Measurements from ENCODE around the gene RASA3. TPM values are rescaled to one million over a fixed set of nuclear protein-coding genes. Genes with fewer than 3 reads are reported as not detected.

RASA3 gene
- polyA plus RNA-seq, 3 donors: 9.0 to 32.6 (median 16.6) TPM

- H3K9me3 Mint-ChIP-seq: peaks cover 0 to 3% (median 2%) of the 10 kb centered on the region in 7 donors
- H3K4me1 ChIP-seq (ENCODE audit: control insufficient read depth in 1 of 2, insufficient read depth in 2 of 2, low read length in 2 of 2): peaks cover 72 to 75% of the 10 kb centered on the region in 2 donors
- H3K9ac ChIP-seq (ENCODE audit: insufficient read depth, low read length, poor library complexity, severe bottlenecking): peak overlapping the region; percentile 89
- intact Hi-C loops (cut with micrococcal nuclease): loop anchor here in 1 of 2 donors (5.0 to 10.0 kb wide), 2 partner anchors 60 to 572 kb away; partner anchors contain the start of gene DCUN1D2
- peaks cover 3 to 12% of the 10 kb centered on the region in 2 donors for H3K36me3 ChIP-seq (replicated peaks in 1 of 2; ENCODE audit: control insufficient read depth in 1 of 2, insufficient read depth in 2 of 2, low read length in 2 of 2)
- H3K4me1 Mint-ChIP-seq: peaks cover 69% of the 10 kb centered on the region
- H3K4me2 ChIP-seq (replicated peaks; ENCODE audit: extremely low read depth, low read length, poor library complexity, severe bottlenecking): peak overlapping the region; percentile 75
- peaks cover 0 to 1% (median 0%) of the 10 kb centered on the region in 3 donors for H3K27me3 Mint-ChIP-seq (ENCODE audit: low read depth in 3 of 3)
- H3K4me3 ChIP-seq (replicated peaks in 1 of 3; ENCODE audit: low read depth in 2 of 3, low read length in 3 of 3): peak overlapping the region in 1 of 3 experiments; percentile 72
- H4K20me1 ChIP-seq (ENCODE audit: insufficient read depth, low read length): no peaks in the 10 kb centered on the region
- WGBS (ENCODE audit: insufficient coverage): 16% methylated on average over 6 of the region's 7 CpGs
- no peaks in the 10 kb centered on the region for H3K27me3 ChIP-seq (ENCODE audit: control insufficient read depth in 2 of 2, insufficient read depth in 2 of 2, low read length in 2 of 2)
- peaks cover 36% of the 10 kb centered on the region for H3K79me2 ChIP-seq (ENCODE audit: insufficient read depth, low read length)
- peak overlapping the region; percentile 94 to 100 (median 99) for H3K27ac Mint-ChIP-seq
- H3K4me3 Mint-ChIP-seq: peak overlapping the region; percentile 31 to 86
- no peak overlapping the region for H2AFZ ChIP-seq (ENCODE audit: insufficient read depth, low read depth, low read length, poor library complexity, severe bottlenecking)
- no peak for TF ChIP-seq CTCF (IDR thresholded peaks at IDR 0.05)
- H3K36me3 Mint-ChIP-seq: peaks cover 13 to 20% of the 10 kb centered on the region in 2 donors
- no peak for DNase-seq
- H3K27ac ChIP-seq (ENCODE audit: low read depth in 1 of 2, low read length in 2 of 2): peak overlapping the region; percentile 93 to 99
- no peaks in the 10 kb centered on the region for H3K9me3 ChIP-seq (replicated peaks in 1 of 2; ENCODE audit: control insufficient read depth in 1 of 2, insufficient read depth in 1 of 2, low read length in 2 of 2)
Observed at GRCh38 chr13:114066956-114067355, 65.5 kb downstream of the RASA3 start.

- Mint-ChIP-seq H3K4me3 (peak overlapping the region; percentile 79 to 89), H3K27me3 (ENCODE audit: low read depth in 3 of 3) (peaks cover 0 to 1% (median 0%) of the 10 kb centered on the region in 3 donors), H3K9me3 (peaks cover 0 to 3% (median 2%) of the 10 kb centered on the region in 7 donors), H3K4me1 (peaks cover 70% of the 10 kb centered on the region), H3K36me3 (peaks cover 6 to 20% of the 10 kb centered on the region in 2 donors), H3K27ac (peak overlapping the region; percentile 98 to 100 (median 99))
- H3K4me1 ChIP-seq (ENCODE audit: control insufficient read depth in 1 of 2, insufficient read depth in 2 of 2, low read length in 2 of 2): peaks cover 75 to 79% of the 10 kb centered on the region in 2 donors
- H3K27me3 ChIP-seq (ENCODE audit: control insufficient read depth in 2 of 2, insufficient read depth in 2 of 2, low read length in 2 of 2): no peaks in the 10 kb centered on the region
- no peak for DNase-seq
- intact Hi-C loops (cut with micrococcal nuclease): loop anchor here in 1 of 2 donors (2.0 to 10.0 kb wide), 3 partner anchors 45 to 571 kb away; partner anchors contain the start of gene DCUN1D2
- no peak overlapping the region for H2AFZ ChIP-seq (ENCODE audit: insufficient read depth, low read depth, low read length, poor library complexity, severe bottlenecking)
- peak overlapping the region in 2 of 3 experiments; percentile 19 to 72 for H3K4me3 ChIP-seq (replicated peaks in 1 of 3; ENCODE audit: low read depth in 2 of 3, low read length in 3 of 3)
- H3K79me2 ChIP-seq (ENCODE audit: insufficient read depth, low read length): peaks cover 38% of the 10 kb centered on the region
- H3K4me2 ChIP-seq (replicated peaks; ENCODE audit: extremely low read depth, low read length, poor library complexity, severe bottlenecking): peak overlapping the region; percentile 75
- H4K20me1 ChIP-seq (ENCODE audit: insufficient read depth, low read length): no peaks in the 10 kb centered on the region
- H3K9me3 ChIP-seq (replicated peaks in 1 of 2; ENCODE audit: control insufficient read depth in 1 of 2, insufficient read depth in 1 of 2, low read length in 2 of 2): no peaks in the 10 kb centered on the region
- H3K9ac ChIP-seq (ENCODE audit: insufficient read depth, low read length, poor library complexity, severe bottlenecking): peak overlapping the region; percentile 89
- H3K36me3 ChIP-seq (replicated peaks in 1 of 2; ENCODE audit: control insufficient read depth in 1 of 2, insufficient read depth in 2 of 2, low read length in 2 of 2): peaks cover 0 to 4% of the 10 kb centered on the region in 2 donors
- WGBS (ENCODE audit: insufficient coverage): 36% methylated on average over 31 of the region's 35 CpGs
- no peak for TF ChIP-seq CTCF (IDR thresholded peaks at IDR 0.05)
- peak overlapping the region; percentile 93 to 99 for H3K27ac ChIP-seq (ENCODE audit: low read depth in 1 of 2, low read length in 2 of 2)
Observed at GRCh38 chr13:114065926-114066774, 66.3 kb downstream of the RASA3 start.
